ENCODE results near the gene NELFCD. TPM values are rescaled to one million over a fixed set of nuclear protein-coding genes. Genes with fewer than 3 reads are reported as not detected.
A peak's percentile ranks its signal among the peaks of the same experiment; 100 is the strongest.

NELFCD gene
- polyA plus RNA-seq, 3 donors: 49.0 to 74.8 (median 50.1) TPM

DNA sequence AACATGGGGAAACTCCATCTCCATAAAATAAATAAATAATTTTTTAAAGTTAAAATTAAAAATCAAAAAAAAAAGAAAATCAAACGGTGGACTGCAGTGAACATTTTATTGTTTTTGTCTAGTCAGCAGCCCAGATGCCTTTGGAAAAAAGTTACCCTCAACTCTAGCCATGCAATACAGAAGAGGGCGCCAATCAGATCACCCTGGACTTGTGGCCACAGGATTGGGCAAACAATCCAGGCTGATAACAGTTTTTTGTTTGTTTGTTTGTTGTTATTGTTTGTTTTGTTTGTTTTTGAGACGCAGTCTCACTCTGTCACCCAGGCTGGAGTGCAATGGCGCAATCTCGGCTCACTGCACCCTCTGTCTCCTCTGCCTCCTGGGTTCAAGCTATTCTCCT, 30.5 kb upstream of the NELFCD start:
- H3K27ac Mint-ChIP-seq: peak overlapping the region in 1 of 7 donors; percentile 50

GRCh38 chr20:58953050-58953449, 28.0 kb upstream of the NELFCD start:
- H3K9ac ChIP-seq (ENCODE audit: insufficient read depth, low read length, poor library complexity, severe bottlenecking): no peak overlapping the region
- Mint-ChIP-seq H3K4me1 (peaks cover 12% of the 10 kb centered on the region), H3K9me3 (peaks cover 0 to 5% (median 0%) of the 10 kb centered on the region in 7 donors), H3K27me3 (ENCODE audit: low read depth in 3 of 3) (peaks cover 0 to 2% (median 0%) of the 10 kb centered on the region in 3 donors), H3K27ac (no peak overlapping the region), H3K4me3 (no peak overlapping the region), H3K36me3 (no peaks in the 10 kb centered on the region)
- no peak overlapping the region for H3K4me2 ChIP-seq (replicated peaks; ENCODE audit: extremely low read depth, low read length, poor library complexity, severe bottlenecking)
- no peaks in the 10 kb centered on the region for H4K20me1 ChIP-seq (ENCODE audit: insufficient read depth, low read length)
- no peak overlapping the region for H3K4me3 ChIP-seq (replicated peaks in 1 of 3; ENCODE audit: low read depth in 2 of 3, low read length in 3 of 3)
- intact Hi-C loops (cut with micrococcal nuclease): no loop called here
- H3K27me3 ChIP-seq (ENCODE audit: control insufficient read depth in 2 of 2, insufficient read depth in 2 of 2, low read length in 2 of 2): no peaks in the 10 kb centered on the region
- H3K9me3 ChIP-seq (replicated peaks in 1 of 2; ENCODE audit: control insufficient read depth in 1 of 2, insufficient read depth in 1 of 2, low read length in 2 of 2): no peaks in the 10 kb centered on the region
- H3K79me2 ChIP-seq (ENCODE audit: insufficient read depth, low read length): no peaks in the 10 kb centered on the region
- H3K27ac ChIP-seq (ENCODE audit: low read depth in 1 of 2, low read length in 2 of 2): no peak overlapping the region
- no peak overlapping the region for H2AFZ ChIP-seq (ENCODE audit: insufficient read depth, low read depth, low read length, poor library complexity, severe bottlenecking)
- no peaks in the 10 kb centered on the region for H3K36me3 ChIP-seq (replicated peaks in 1 of 2; ENCODE audit: control insufficient read depth in 1 of 2, insufficient read depth in 2 of 2, low read length in 2 of 2)
- H3K4me1 ChIP-seq (ENCODE audit: control insufficient read depth in 1 of 2, insufficient read depth in 2 of 2, low read length in 2 of 2): peaks cover 13 to 18% of the 10 kb centered on the region in 2 donors
- no peak for DNase-seq
- TF ChIP-seq CTCF (IDR thresholded peaks at IDR 0.05): no peak

More for the DNA sequence above, 30.5 kb upstream of the NELFCD start:
- Histone ChIP-seq H3K4me3 (replicated peaks in 1 of 3; ENCODE audit: low read depth in 2 of 3, low read length in 3 of 3) (no peak overlapping the region), H4K20me1 (ENCODE audit: insufficient read depth, low read length) (no peaks in the 10 kb centered on the region), H3K27me3 (ENCODE audit: control insufficient read depth in 2 of 2, insufficient read depth in 2 of 2, low read length in 2 of 2) (no peaks in the 10 kb centered on the region), H2AFZ (ENCODE audit: insufficient read depth, low read depth, low read length, poor library complexity, severe bottlenecking) (no peak overlapping the region), H3K4me1 (ENCODE audit: control insufficient read depth in 1 of 2, insufficient read depth in 2 of 2, low read length in 2 of 2) (peaks cover 9 to 12% of the 10 kb centered on the region in 2 donors), H3K9ac (ENCODE audit: insufficient read depth, low read length, poor library complexity, severe bottlenecking) (no peak overlapping the region), H3K9me3 (replicated peaks in 1 of 2; ENCODE audit: control insufficient read depth in 1 of 2, insufficient read depth in 1 of 2, low read length in 2 of 2) (no peaks in the 10 kb centered on the region), H3K36me3 (replicated peaks in 1 of 2; ENCODE audit: control insufficient read depth in 1 of 2, insufficient read depth in 2 of 2, low read length in 2 of 2) (no peaks in the 10 kb centered on the region), H3K4me2 (replicated peaks; ENCODE audit: extremely low read depth, low read length, poor library complexity, severe bottlenecking) (no peak overlapping the region), H3K79me2 (ENCODE audit: insufficient read depth, low read length) (no peaks in the 10 kb centered on the region), H3K27ac (ENCODE audit: low read depth in 1 of 2, low read length in 2 of 2) (no peak overlapping the region)
- Mint-ChIP-seq H3K9me3 (peaks cover 0 to 5% (median 0%) of the 10 kb centered on the region in 7 donors), H3K4me3 (peak overlapping the region in 1 of 2 donors; percentile 31), H3K4me1 (peaks cover 13% of the 10 kb centered on the region), H3K27me3 (ENCODE audit: low read depth in 3 of 3) (no peaks in the 10 kb centered on the region), H3K36me3 (no peaks in the 10 kb centered on the region)
- intact Hi-C loops (cut with micrococcal nuclease): no loop called here
- no peak for DNase-seq
- TF ChIP-seq CTCF (IDR thresholded peaks at IDR 0.05): no peak
- no CpG with 5 or more reads among the region's 5 CpGs for WGBS (ENCODE audit: insufficient coverage)
